Measurements from ENCODE around the gene ARFRP1. TPM values are rescaled to one million over a fixed set of nuclear protein-coding genes. Genes with fewer than 3 reads are reported as not detected.

Gene ARFRP1
- total RNA-seq, 1 donor from 2014 or later = 66.0 TPM

- H3K4me3 Mint-ChIP-seq = no peak overlapping the region
- CTCF ChIA-PET = no interaction called here
- H3K9me3 Mint-ChIP-seq = no peaks in the 10 kb centered on the region
- ATAC-seq (ENCODE audit: low read depth) = no peak
- POLR2A ChIA-PET = interaction anchor here (1.5 kb wide), 1 partner anchor 10 kb away, joined by 3 read pairs; the partner anchor contains the start of gene RTEL1
- intact Hi-C loops (cut with micrococcal nuclease) = no loop called here
- no peak for DNase-seq
- TF ChIP-seq CTCF (IDR thresholded peaks at IDR 0.05) = no peak
- peaks cover 33% of the 10 kb centered on the region for H3K36me3 Mint-ChIP-seq (ENCODE audit: low read depth)
- H3K27ac Mint-ChIP-seq = no peak overlapping the region
- H3K4me1 Mint-ChIP-seq = no peaks in the 10 kb centered on the region
- no peaks in the 10 kb centered on the region for H3K27me3 Mint-ChIP-seq
Observed at GRCh38 chr20:63668351-63668750, 39.4 kb downstream of the ARFRP1 start.

- H3K36me3 Mint-ChIP-seq (ENCODE audit: low read depth) = peaks cover 35% of the 10 kb centered on the region
- DNase-seq (no peak), ATAC-seq (ENCODE audit: low read depth) (no peak)
- POLR2A ChIA-PET = interaction anchor here (1.3 kb wide), 1 partner anchor 10 kb away, joined by 5 read pairs; the partner anchor contains the start of gene RTEL1
- CTCF ChIA-PET = no interaction called here
- intact Hi-C loops (cut with micrococcal nuclease) = no loop called here
- no peaks in the 10 kb centered on the region for H3K27me3 Mint-ChIP-seq
- H3K4me1 Mint-ChIP-seq = no peaks in the 10 kb centered on the region
- no peak for TF ChIP-seq CTCF (IDR thresholded peaks at IDR 0.05)
- H3K9me3 Mint-ChIP-seq = no peaks in the 10 kb centered on the region
- no peak overlapping the region for H3K27ac Mint-ChIP-seq
- H3K4me3 Mint-ChIP-seq = no peak overlapping the region
Observed at GRCh38 chr20:63667858-63668257, 39.9 kb downstream of the ARFRP1 start.

GRCh38 chr20:63665708-63666107, 42.1 kb downstream of the ARFRP1 start:
- peaks cover 44% of the 10 kb centered on the region for H3K36me3 Mint-ChIP-seq (ENCODE audit: low read depth)
- ATAC-seq (ENCODE audit: low read depth) (no peak), DNase-seq (no peak)
- H3K27ac Mint-ChIP-seq = no peak overlapping the region
- CTCF ChIA-PET = no interaction called here
- H3K4me1 Mint-ChIP-seq = no peaks in the 10 kb centered on the region
- intact Hi-C loops (cut with micrococcal nuclease) = no loop called here
- H3K27me3 Mint-ChIP-seq = no peaks in the 10 kb centered on the region
- no peaks in the 10 kb centered on the region for H3K9me3 Mint-ChIP-seq
- H3K4me3 Mint-ChIP-seq = no peak overlapping the region
- POLR2A ChIA-PET = no interaction called here
- TF ChIP-seq CTCF (IDR thresholded peaks at IDR 0.05) = no peak

- Mint-ChIP-seq H3K9me3 (no peaks in the 10 kb centered on the region), H3K27ac (no peak overlapping the region), H3K36me3 (ENCODE audit: low read depth) (peaks cover 44% of the 10 kb centered on the region), H3K4me1 (no peaks in the 10 kb centered on the region), H3K4me3 (no peak overlapping the region), H3K27me3 (no peaks in the 10 kb centered on the region)
- ChIA-PET CTCF (interaction anchor here (1.4 kb wide), 1 partner anchor 23 kb away, joined by 3 read pairs; no protein-coding TSS in a partner anchor), POLR2A (no interaction called here)
- no peak for ATAC-seq (ENCODE audit: low read depth)
- intact Hi-C loops (cut with micrococcal nuclease) = no loop called here
- TF ChIP-seq CTCF (IDR thresholded peaks at IDR 0.05) = no peak
- DNase-seq = no peak
Observed at GRCh38 chr20:63664861-63665594, 42.7 kb downstream of the ARFRP1 start.

GRCh38 chr20:63664143-63664851, 43.5 kb downstream of the ARFRP1 start:
- Mint-ChIP-seq H3K27ac (no peak overlapping the region), H3K4me1 (peaks cover 7% of the 10 kb centered on the region), H3K4me3 (no peak overlapping the region), H3K9me3 (no peaks in the 10 kb centered on the region), H3K27me3 (no peaks in the 10 kb centered on the region), H3K36me3 (ENCODE audit: low read depth) (peaks cover 43% of the 10 kb centered on the region)
- DNase-seq (no peak), ATAC-seq (ENCODE audit: low read depth) (no peak)
- ChIA-PET CTCF (interaction anchor here (1.4 kb wide), 1 partner anchor 22 kb away, joined by 3 read pairs; no protein-coding TSS in a partner anchor), POLR2A (no interaction called here)
- intact Hi-C loops (cut with micrococcal nuclease) = no loop called here
- TF ChIP-seq CTCF (IDR thresholded peaks at IDR 0.05) = no peak
